Islet of Langerhans (tissue), 1 donor: Measurements from ENCODE around the gene CIB4.

Experiments
- FAIRE-seq: peaks from one replicate; lab custom pipeline; 2011; peaks lifted over from hg19 to GRCh38; lab: Jason Lieb, UNC

Gene CIB4

DNA sequence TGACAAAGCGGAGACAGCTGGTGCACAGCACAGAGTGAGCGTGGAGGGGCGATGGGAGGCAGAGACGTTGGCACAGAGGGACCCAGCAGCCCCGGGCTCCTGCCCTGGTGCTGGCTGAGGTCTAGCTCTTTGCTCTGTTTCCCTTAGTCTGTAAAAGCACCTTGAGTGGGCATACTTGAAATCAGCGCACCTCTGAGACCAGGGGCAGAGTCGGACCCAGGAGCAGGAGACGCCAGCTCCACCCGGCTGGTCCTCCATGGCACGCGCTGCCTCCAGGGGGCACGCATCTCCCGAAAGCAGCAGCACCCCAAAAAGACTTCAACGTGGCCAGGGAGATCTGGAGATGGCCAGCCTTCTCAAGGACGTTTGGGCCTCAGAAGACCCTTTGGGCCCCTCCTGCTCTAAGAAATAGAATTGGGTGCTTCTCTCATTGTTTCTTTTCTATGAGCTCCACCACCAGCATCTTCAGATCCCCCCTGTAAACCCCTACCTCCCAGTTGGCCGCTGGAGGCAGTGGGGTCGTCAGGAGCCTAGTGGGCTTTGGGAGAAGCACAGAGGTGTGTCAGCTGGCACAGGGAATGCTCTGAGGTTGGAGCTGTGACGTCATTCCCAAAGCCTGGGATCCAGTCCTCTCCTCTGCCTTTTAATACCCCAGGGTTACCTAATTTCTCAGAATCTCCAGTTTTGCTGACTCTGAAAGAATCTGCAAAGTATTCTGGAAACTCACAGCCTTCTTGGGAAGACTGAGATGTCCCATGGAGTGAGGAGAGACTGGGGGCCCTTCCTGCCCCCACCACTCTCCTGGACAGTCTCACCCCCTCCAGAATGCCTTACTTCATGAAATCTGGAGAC is 58.9 kb downstream of the CIB4 start:
- no peak for FAIRE-seq

DNA sequence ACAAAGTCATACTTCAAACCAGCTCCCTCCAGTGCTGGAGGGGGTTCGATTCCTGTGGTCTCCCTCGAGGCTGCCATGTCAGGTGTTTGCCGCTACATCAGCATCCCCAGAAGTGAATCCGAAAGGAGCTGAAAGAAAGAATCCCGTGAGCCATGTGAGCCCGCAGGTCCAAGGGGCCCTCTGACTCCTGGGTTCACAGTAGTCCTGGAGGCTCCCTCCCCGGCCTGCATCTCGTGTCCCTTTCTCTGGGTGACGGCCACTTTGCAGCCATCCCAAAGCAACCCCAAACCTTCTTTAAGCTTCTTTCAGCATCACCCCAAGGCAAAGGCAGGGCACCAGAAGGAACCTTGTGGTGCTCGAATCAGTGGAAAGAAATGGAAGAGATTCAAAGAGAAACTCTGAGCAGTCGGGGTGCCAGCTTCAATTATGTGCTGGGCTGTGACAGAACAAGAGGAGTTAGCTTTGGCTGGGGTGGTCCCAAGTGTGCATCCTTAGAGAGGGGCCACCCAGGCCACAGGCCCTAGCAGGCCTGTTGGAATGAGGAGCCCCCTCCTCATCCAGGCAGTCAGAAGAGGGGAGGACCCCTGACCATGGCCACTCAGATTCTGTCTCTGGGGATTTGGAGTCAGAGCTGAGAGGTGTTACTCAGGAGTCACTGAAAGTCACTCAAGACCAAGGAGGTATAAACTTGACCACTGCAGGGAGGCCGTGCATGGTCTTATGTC is 59.7 kb downstream of the CIB4 start:
- no peak for FAIRE-seq

- no peak for FAIRE-seq
Observed at GRCh38 chr2:26580751-26581150, 60.4 kb downstream of the CIB4 start.

- no peak for FAIRE-seq
Observed at GRCh38 chr2:26580151-26580550, 61.0 kb downstream of the CIB4 start.

DNA sequence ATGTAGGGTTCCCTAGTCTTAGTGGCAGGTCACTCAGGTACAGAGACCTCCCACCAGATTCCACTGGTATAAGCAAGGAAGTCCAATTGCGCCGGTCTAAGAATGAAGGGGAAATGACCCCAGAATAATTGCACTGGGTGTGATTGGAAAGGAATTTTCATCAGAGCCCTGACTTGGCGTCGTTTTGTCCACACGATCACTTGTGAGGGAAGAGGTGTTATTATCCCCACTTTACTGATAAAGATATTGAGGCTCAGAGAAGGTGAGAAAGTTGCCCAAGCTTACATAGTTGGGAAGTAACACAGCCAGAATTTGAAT is 61.5 kb downstream of the CIB4 start:
- FAIRE-seq = no peak

- FAIRE-seq = no peak
Observed at GRCh38 chr2:26579025-26579722, 62.0 kb downstream of the CIB4 start.

GRCh38 chr2:26578581-26578980 is 62.6 kb downstream of the CIB4 start:
- FAIRE-seq = no peak

DNA sequence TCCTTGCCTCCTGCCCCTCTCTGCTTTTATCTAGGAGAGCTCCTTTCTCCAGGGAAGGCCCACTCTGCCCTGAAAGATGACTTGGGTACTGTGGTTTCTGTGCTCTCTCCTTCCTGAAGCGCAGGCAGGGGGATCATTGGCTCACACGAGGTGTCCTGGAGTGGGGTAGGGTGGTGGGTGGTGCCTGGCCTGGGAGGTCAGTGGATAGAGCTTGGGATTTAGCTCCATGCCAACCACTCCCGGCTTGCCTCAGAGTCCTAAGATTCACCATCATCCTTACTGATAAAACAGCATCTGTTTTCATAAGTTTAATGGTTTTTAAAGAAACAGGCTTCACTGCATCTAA is 63.1 kb downstream of the CIB4 start:
- no peak for FAIRE-seq

- FAIRE-seq = no peak
Observed at GRCh38 chr2:26577442-26578112, 63.6 kb downstream of the CIB4 start.

DNA sequence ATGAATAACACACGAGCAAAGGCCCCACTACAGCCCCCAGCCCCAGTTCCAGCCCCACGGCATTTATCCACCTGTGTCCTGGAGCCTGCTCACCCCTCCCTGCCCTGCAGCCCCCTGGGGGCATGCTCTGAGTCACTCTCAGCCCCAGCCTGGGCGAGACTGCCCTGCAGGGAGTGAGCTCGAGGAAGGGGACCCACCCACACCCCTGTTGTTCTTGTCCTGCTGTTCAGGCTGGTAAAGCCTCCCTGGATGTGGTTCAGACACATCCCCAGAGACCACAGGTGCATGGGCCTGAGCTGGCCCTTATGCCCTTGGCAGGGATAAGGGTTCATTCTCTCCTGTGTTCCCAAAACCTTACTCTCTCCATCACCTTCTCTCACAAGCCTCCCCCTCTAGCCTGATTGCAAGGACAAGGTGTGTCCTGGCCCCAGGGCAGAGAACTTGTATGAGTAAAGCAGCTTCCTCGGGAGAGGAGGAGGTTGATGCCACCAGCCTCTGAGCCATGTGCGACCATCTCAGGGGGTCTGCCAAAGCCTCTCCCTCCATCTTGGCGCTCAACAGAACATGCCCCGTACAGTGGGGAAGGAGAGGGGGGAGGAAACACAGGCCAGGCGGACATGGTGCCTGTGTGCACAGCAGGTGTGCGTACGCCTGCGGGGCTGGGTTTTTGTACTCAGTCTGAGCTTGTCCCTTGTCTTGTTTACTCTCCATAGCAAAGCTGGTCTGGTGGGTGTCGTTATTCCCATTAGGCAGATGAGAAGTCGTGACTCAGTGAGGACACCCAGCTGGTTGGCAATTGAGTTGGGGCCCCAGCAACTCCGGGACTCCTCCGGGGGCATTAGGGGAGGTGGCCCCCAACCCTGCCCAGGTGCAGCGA is 64.4 kb downstream of the CIB4 start:
- FAIRE-seq = no peak

DNA sequence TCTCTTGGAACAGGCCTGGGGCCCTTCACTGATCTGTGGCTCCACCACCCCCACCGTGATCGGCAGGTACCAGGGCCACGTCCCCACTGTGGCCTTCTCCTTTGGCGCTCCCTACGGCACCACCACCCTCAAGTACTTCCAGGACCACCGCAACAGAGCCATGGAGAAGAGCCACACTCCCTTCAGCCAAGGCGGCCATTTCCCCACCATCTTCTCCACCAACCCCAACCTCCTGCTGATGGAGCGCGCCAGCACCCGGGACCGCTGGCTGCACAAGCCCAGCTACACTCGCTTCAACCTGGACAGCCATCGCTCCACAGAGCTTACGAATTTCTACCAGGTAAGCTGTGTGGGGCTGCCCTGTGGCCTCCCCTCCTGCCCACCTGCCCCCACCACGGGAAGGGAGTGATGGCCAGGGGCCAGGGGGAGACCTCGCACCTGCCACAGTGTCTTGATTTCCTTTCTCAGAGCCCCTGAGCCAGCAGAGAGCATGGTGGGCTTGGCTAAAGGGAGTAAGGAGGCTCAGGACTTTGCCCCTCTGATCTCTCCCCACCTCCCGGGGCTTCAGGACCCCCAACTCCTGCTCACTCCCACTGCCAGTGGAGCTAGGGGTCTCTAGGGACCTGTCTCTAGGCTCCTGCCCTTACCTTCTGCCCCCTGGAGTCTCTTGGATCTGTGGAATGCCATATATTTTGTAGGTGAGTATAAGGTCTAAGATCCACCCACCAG is 65.2 kb downstream of the CIB4 start:
- no peak for FAIRE-seq

- no peak for FAIRE-seq
Observed at GRCh38 chr2:26574900-26575560, 66.1 kb downstream of the CIB4 start.

DNA sequence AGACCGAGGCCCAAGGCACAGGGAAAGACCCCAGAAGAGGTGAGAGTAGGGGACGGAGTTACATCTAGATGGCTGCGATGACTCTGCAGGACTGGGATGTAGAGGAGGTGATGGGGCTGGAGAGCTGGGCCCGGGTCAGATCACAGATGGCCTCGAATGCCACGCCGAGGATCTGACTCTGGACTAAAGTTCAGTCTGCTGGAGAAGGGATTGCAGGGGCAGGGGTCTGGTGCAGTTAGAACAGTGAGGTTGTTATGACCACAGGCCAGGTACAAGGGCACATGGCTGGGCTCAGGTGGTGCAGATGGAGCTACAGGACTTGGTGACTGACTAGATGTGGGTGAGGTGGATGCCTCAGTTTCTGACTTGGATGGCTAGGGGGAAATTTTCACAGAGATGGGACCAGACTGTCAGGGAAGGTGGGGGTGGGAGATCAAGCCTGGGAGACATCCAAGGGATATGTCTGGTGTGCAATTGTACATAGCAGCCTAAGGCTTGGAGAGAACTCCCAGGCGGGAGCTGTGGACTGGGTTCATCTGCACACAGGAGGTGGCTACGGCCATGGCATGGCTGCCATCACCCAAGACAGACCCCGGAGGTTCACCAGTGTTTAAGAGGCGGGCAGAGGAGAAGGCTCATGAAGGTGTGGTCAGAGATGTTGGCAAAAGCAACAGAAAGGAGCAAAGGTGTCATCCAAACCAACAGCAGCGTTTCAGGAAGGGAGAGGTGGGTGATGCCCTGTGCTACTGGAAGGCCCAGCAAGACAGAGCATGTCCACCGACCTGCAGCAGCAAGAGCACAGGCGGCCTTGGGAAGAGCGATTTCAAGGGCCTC is 66.9 kb downstream of the CIB4 start:
- no peak for FAIRE-seq

GRCh38 chr2:26573241-26573925 is 67.8 kb downstream of the CIB4 start:
- FAIRE-seq = no peak

DNA sequence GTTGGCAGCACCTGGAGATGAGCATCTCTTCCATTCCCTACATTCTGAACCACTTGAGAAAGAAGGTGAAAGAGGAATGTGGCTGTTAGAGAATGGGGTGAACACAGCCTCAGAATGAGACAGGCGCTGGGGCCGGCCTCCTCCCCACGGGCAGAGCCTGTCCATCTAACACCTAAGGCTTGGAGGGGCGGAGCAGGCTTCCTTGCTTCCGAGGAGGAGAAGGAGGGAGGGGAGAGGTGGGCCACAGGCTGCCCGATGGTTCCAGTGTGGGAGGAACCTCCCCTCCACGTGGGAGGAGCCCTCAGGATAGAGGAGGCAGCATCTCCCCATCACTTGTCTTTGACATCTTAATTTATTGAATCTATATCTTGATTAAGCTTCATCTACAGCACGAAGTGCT is 68.6 kb downstream of the CIB4 start:
- FAIRE-seq = no peak

DNA sequence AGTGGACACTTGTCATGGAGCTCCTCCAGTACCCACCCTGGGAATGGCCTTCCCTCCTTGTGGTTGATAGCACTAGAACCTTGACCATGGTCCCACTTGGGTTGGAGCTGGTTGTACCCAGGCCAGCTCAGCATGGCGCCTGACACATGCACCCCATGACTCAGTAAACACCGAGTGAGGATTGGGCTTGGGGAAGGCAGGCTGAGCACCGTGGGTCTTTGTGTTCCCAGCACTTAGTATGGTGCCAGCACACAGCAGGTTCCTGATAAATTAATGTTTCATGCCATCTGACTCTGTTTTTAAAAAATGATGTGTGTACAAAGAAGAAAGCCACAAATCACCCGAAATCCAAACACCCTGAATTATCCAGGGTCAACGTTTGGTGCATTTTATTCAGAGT is 69.8 kb downstream of the CIB4 start:
- no peak for FAIRE-seq

DNA sequence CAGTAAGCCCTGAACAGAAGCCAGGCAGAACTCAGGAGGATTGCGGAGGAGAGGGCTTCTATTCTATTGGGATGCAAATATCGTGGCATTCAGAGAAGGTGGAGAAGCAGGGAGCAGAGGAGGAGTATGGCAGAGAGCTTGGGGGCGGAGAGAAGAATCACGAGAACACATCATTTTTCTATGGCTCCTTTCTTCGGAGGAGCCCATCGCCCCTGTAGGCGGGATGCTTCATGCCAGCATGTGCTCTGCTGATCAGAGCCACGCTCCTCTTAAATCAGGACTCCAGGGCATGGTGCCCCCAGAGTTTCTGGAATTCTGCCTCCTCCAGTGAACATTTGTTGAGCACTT is 71.1 kb downstream of the CIB4 start:
- no peak for FAIRE-seq

DNA sequence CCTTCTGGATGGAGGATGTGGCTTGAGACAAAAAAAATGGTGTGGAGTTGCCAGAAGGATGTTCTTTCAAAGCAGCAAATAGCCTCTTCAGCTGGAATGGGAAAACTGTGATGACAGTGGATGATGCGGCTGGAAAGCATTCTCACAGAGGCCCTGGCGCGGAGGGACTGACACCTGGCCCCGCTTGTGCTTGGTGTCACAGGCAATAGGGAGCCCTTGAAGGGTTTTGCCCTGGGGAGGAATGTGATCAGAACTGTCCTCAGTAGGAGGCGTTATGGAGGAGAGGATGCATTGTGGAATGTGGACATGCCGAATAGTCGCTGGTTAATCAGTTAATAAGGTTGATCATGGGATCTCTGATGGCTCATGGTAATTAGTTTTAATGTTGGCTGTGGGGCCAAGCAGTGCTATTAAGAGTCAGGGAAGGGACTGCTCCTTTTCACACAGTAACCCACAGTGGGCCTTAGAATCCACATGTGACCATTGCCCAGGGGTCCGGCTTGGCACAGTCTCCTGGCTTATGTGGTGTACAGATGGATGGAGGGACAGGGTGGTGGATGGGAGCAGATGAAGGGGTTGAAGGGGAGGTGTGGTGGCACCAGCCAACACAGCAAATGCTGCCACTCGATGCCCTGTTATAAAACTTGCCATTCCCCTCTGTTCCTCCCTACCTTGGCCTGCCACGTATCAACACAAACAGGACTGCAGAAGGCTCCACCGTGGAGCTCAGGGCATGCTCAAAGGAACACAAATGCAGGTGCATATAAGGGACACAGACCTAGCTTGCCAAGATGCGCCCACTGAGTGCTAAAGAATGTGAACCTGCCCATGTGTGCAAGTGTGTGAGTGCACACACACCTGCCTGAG is 71.7 kb downstream of the CIB4 start:
- no peak for FAIRE-seq
